GM21576 (cell line): Measurements from ENCODE around the gene PCDHGA9.
"Not testable (repeated sequence)": the region's sequence is repeated elsewhere in the genome, so short reads cannot be mapped to it uniquely, and the experiment has no call there.

ENCODE experiments used
- ATAC-seq: cut with Tn5 transposase; IDR thresholded peaks from one replicate; pipeline ENCODE4 v1.9.1; 2021; ENCODE audit warnings: mild to moderate bottlenecking, moderate library complexity; ENCODE audit not compliant: unreplicated experiment

The PCDHGA9 gene

GRCh38 chr5:141413540-141414069, 11.0 kb downstream of the PCDHGA9 start:
- ATAC-seq = no peak

- ATAC-seq = not testable (repeated sequence)
Observed at GRCh38 chr5:141414548-141415274, 12.1 kb downstream of the PCDHGA9 start.

GRCh38 chr5:141415275-141415618, 12.7 kb downstream of the PCDHGA9 start:
- not testable (repeated sequence) for ATAC-seq

GRCh38 chr5:141417494-141418172, 15.1 kb downstream of the PCDHGA9 start, which contains the start of gene PCDHGB7:
Gene PCDHGB7 (plus strand): TSS chr5:141417677. CDS start chr5:141417860, 183 bp downstream.
- ATAC-seq = peak; percentile 74

GRCh38 chr5:141419074-141419880, 16.7 kb downstream of the PCDHGA9 start:
- ATAC-seq = no peak

GRCh38 chr5:141420855-141421488, 18.4 kb downstream of the PCDHGA9 start, which contains the start of gene PCDHGA11:
Gene PCDHGA11 (plus strand): TSS chr5:141421051. CDS start chr5:141421228, 177 bp downstream.
- ATAC-seq = peak; percentile 43

- ATAC-seq = no peak
Observed at GRCh38 chr5:141421489-141421855, 18.9 kb downstream of the PCDHGA9 start.

- ATAC-seq = no peak
Observed at GRCh38 chr5:141422742-141423291, 20.2 kb downstream of the PCDHGA9 start.

GRCh38 chr5:141427783-141428426, 25.3 kb downstream of the PCDHGA9 start:
- ATAC-seq = no peak

- peak; percentile 83 for ATAC-seq
Observed at GRCh38 chr5:141430332-141431113, 27.9 kb downstream of the PCDHGA9 start, which contains the start of gene PCDHGA12. Gene PCDHGA12 (plus strand): TSS chr5:141430507. CDS start chr5:141430760, 253 bp downstream.

GRCh38 chr5:141431286-141431685, 28.7 kb downstream of the PCDHGA9 start:
- peak; percentile 44 for ATAC-seq

- not testable (repeated sequence) for ATAC-seq
Observed at GRCh38 chr5:141432308-141432707, 29.7 kb downstream of the PCDHGA9 start.

GRCh38 chr5:141432726-141433125, 30.1 kb downstream of the PCDHGA9 start:
- not testable (repeated sequence) for ATAC-seq

GRCh38 chr5:141434006-141434405, 31.4 kb downstream of the PCDHGA9 start:
- no peak for ATAC-seq

GRCh38 chr5:141437221-141437620, 34.6 kb downstream of the PCDHGA9 start:
- ATAC-seq = no peak

GRCh38 chr5:141439411-141440141, 37.0 kb downstream of the PCDHGA9 start:
- ATAC-seq = no peak

- no peak for ATAC-seq
Observed at GRCh38 chr5:141440341-141440740, 37.8 kb downstream of the PCDHGA9 start.

GRCh38 chr5:141441571-141442170, 39.1 kb downstream of the PCDHGA9 start:
- no peak for ATAC-seq
